ENCODE measurements around the gene ASIC5.

ASIC5 gene

DNA sequence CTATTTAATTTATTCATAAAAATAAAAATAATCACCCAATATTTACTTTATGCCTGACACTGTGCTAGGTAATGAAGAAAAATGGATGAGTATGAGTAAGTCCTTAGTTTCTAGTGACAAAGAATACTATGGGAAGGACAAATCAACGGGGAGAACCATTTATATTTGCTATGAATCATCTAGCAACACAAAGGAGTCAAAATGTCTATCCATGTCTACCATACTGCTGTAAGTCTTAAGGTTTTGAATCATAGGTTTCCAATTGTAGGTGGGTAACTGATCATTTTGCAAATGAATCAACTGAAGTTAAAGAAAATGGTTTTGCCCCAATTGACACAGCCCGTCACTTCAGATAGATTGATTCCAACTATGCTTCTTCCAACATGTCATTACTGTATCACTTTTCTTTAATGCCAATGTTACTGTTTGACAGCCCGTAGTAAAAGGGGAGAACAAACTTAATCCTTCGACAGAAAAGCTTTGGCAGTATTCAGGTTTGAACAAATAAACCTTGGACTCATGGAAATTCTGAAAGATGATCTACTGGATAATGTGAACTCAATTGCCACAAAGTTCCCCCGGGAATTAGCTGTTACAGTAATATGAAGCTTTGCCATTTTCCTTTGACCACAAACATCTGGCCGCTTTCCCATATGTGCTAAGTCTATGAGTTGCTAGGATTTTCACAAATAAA, 40.6 kb upstream of the ASIC5 start (continued):
- TF ChIP-seq, protein P1, sequence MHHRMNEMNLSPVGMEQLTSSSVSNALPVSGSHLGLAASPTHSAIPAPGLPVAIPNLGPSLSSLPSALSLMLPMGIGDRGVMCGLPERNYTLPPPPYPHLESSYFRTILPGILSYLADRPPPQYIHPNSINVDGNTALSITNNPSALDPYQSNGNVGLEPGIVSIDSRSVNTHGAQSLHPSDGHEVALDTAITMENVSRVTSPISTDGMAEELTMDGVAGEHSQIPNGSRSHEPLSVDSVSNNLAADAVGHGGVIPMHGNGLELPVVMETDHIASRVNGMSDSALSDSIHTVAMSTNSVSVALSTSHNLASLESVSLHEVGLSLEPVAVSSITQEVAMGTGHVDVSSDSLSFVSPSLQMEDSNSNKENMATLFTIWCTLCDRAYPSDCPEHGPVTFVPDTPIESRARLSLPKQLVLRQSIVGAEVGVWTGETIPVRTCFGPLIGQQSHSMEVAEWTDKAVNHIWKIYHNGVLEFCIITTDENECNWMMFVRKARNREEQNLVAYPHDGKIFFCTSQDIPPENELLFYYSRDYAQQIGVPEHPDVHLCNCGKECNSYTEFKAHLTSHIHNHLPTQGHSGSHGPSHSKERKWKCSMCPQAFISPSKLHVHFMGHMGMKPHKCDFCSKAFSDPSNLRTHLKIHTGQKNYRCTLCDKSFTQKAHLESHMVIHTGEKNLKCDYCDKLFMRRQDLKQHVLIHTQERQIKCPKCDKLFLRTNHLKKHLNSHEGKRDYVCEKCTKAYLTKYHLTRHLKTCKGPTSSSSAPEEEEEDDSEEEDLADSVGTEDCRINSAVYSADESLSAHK (tag by site-specific recombination; IDR thresholded peaks at IDR 0.05): peak; percentile 32; the same call in 1 of the 2 replicates
- TF ChIP-seq, protein P2, sequence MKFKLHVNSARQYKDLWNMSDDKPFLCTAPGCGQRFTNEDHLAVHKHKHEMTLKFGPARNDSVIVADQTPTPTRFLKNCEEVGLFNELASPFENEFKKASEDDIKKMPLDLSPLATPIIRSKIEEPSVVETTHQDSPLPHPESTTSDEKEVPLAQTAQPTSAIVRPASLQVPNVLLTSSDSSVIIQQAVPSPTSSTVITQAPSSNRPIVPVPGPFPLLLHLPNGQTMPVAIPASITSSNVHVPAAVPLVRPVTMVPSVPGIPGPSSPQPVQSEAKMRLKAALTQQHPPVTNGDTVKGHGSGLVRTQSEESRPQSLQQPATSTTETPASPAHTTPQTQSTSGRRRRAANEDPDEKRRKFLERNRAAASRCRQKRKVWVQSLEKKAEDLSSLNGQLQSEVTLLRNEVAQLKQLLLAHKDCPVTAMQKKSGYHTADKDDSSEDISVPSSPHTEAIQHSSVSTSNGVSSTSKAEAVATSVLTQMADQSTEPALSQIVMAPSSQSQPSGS (tag by site-specific recombination; IDR thresholded peaks at IDR 0.05; ENCODE audit: low read depth): no peak
- TF ChIP-seq ZNF837 (tag by site-specific recombination; IDR thresholded peaks at IDR 0.05): no peak
- TF ChIP-seq ZNF184 (tag by site-specific recombination; IDR thresholded peaks at IDR 0.05): no peak
- no peak for TF ChIP-seq ZNF555 (tag by site-specific recombination; conservative IDR thresholded peaks at IDR 0.05)
- TF ChIP-seq, protein P3, sequence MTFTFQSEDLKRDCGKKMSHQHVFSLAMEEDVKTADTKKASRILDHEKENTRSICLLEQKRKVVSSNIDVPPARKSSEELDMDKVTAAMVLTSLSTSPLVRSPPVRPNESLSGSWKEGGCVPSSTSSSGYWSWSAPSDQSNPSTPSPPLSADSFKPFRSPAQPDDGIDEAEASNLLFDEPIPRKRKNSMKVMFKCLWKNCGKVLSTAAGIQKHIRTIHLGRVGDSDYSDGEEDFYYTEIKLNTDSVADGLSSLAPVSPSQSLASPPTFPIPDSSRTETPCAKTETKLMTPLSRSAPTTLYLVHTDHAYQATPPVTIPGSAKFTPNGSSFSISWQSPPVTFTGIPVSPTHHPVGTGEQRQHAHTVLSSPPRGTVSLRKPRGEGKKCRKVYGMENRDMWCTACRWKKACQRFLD (tag by site-specific recombination; IDR thresholded peaks at IDR 0.05): no peak
- TF ChIP-seq ZNF140 (tag by site-specific recombination; IDR thresholded peaks at IDR 0.05): no peak
- TF ChIP-seq EGR2 (tag by site-specific recombination; IDR thresholded peaks at IDR 0.05; ENCODE audit: low read depth): no peak
- TF ChIP-seq, protein P4, sequence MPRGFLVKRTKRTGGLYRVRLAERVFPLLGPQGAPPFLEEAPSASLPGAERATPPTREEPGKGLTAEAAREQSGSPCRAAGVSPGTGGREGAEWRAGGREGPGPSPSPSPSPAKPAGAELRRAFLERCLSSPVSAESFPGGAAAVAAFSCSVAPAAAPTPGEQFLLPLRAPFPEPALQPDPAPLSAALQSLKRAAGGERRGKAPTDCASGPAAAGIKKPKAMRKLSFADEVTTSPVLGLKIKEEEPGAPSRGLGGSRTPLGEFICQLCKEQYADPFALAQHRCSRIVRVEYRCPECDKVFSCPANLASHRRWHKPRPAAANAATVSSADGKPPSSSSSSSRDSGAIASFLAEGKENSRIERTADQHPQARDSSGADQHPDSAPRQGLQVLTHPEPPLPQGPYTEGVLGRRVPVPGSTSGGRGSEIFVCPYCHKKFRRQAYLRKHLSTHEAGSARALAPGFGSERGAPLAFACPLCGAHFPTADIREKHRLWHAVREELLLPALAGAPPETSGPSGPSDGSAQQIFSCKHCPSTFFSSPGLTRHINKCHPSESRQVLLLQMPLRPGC (tag by site-specific recombination; IDR thresholded peaks at IDR 0.05): peak; percentile 78
- no peak for TF ChIP-seq SCRT1 (tag by site-specific recombination; IDR thresholded peaks at IDR 0.05; ENCODE audit: borderline replicate concordance)
- TF ChIP-seq ZNF423 (tag by site-specific recombination; IDR thresholded peaks at IDR 0.05): no peak
- TF ChIP-seq GFI1B (tag by site-specific recombination; IDR thresholded peaks at IDR 0.05): no peak
- TF ChIP-seq, protein P5, sequence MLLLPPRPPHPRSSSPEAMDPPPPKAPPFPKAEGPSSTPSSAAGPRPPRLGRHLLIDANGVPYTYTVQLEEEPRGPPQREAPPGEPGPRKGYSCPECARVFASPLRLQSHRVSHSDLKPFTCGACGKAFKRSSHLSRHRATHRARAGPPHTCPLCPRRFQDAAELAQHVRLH (tag by site-specific recombination; IDR thresholded peaks at IDR 0.05): no peak
- TF ChIP-seq ZNF302 (tag by site-specific recombination; IDR thresholded peaks at IDR 0.05; ENCODE audit: low read depth): no peak
- no peak for TF ChIP-seq ZNF76 (tag by site-specific recombination; IDR thresholded peaks at IDR 0.05; ENCODE audit: borderline replicate concordance, low read depth)
- TF ChIP-seq, protein P6, sequence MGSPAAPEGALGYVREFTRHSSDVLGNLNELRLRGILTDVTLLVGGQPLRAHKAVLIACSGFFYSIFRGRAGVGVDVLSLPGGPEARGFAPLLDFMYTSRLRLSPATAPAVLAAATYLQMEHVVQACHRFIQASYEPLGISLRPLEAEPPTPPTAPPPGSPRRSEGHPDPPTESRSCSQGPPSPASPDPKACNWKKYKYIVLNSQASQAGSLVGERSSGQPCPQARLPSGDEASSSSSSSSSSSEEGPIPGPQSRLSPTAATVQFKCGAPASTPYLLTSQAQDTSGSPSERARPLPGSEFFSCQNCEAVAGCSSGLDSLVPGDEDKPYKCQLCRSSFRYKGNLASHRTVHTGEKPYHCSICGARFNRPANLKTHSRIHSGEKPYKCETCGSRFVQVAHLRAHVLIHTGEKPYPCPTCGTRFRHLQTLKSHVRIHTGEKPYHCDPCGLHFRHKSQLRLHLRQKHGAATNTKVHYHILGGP (tag by site-specific recombination; IDR thresholded peaks at IDR 0.05): no peak
- TF ChIP-seq ZNF629 (tag by site-specific recombination; IDR thresholded peaks at IDR 0.05): peak; percentile 52; the same call in 1 of the 2 replicates
- TF ChIP-seq KLF1 (tag by site-specific recombination; IDR thresholded peaks at IDR 0.05): no peak
- TF ChIP-seq, protein P7, sequence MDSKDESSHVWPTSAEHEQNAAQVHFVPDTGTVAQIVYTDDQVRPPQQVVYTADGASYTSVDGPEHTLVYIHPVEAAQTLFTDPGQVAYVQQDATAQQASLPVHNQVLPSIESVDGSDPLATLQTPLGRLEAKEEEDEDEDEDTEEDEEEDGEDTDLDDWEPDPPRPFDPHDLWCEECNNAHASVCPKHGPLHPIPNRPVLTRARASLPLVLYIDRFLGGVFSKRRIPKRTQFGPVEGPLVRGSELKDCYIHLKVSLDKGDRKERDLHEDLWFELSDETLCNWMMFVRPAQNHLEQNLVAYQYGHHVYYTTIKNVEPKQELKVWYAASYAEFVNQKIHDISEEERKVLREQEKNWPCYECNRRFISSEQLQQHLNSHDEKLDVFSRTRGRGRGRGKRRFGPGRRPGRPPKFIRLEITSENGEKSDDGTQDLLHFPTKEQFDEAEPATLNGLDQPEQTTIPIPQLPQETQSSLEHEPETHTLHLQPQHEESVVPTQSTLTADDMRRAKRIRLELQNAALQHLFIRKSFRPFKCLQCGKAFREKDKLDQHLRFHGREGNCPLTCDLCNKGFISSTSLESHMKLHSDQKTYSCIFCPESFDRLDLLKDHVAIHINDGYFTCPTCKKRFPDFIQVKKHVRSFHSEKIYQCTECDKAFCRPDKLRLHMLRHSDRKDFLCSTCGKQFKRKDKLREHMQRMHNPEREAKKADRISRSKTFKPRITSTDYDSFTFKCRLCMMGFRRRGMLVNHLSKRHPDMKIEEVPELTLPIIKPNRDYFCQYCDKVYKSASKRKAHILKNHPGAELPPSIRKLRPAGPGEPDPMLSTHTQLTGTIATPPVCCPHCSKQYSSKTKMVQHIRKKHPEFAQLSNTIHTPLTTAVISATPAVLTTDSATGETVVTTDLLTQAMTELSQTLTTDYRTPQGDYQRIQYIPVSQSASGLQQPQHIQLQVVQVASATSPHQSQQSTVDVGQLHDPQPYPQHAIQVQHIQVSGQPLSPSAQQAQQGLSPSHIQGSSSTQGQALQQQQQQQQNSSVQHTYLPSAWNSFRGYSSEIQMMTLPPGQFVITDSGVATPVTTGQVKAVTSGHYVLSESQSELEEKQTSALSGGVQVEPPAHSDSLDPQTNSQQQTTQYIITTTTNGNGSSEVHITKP (tag by site-specific recombination; IDR thresholded peaks at IDR 0.05): peak; percentile 80
- TF ChIP-seq ZNF621 (tag by site-specific recombination; IDR thresholded peaks at IDR 0.05): no peak
- no peak for TF ChIP-seq KLF7 (tag by site-specific recombination; IDR thresholded peaks at IDR 0.05; ENCODE audit: borderline replicate concordance)
- no peak for TF ChIP-seq ZNF510 (tag by site-specific recombination; IDR thresholded peaks at IDR 0.05; ENCODE audit: insufficient replicate concordance)
- TF ChIP-seq ZNF157 (tag by site-specific recombination; IDR thresholded peaks at IDR 0.05): no peak
- TF ChIP-seq ZNF404 (tag by site-specific recombination; IDR thresholded peaks at IDR 0.05): no peak
- TF ChIP-seq GLIS1 (tag by site-specific recombination; IDR thresholded peaks at IDR 0.05): no peak
- TF ChIP-seq, protein P8, sequence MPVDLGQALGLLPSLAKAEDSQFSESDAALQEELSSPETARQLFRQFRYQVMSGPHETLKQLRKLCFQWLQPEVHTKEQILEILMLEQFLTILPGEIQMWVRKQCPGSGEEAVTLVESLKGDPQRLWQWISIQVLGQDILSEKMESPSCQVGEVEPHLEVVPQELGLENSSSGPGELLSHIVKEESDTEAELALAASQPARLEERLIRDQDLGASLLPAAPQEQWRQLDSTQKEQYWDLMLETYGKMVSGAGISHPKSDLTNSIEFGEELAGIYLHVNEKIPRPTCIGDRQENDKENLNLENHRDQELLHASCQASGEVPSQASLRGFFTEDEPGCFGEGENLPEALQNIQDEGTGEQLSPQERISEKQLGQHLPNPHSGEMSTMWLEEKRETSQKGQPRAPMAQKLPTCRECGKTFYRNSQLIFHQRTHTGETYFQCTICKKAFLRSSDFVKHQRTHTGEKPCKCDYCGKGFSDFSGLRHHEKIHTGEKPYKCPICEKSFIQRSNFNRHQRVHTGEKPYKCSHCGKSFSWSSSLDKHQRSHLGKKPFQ (tag by site-specific recombination; IDR thresholded peaks at IDR 0.05): no peak

Data from HEK293 (cell line).